Ectodermal cell (in vitro differentiated cells): Measurements from ENCODE around the gene RAB27A.

Experiments
- H3K27ac ChIP-seq: 2 replicates; pipeline ENCODE4 v1.7.0; 2013; ENCODE audit warnings: mild to moderate bottlenecking, low read depth, low read length; ENCODE audit not compliant: insufficient read depth, poor library complexity, severe bottlenecking
- H3K27me3 ChIP-seq: 2 replicates; pipeline ENCODE4 v1.7.0; 2013; ENCODE audit warnings: mild to moderate bottlenecking, low read length; ENCODE audit not compliant: insufficient read depth, control insufficient read depth, poor library complexity, severe bottlenecking
- H3K36me3 ChIP-seq: one replicate; pipeline ENCODE4 v1.7.0; 2013; ENCODE audit warnings: low read length; ENCODE audit not compliant: control insufficient read depth, insufficient read depth
- H3K4me1 ChIP-seq: one replicate; pipeline ENCODE4 v1.7.0; 2013; ENCODE audit warnings: low read length; ENCODE audit not compliant: control insufficient read depth, insufficient read depth
- H3K4me3 ChIP-seq: 2 replicates; pipeline ENCODE4 v1.7.0; 2013; ENCODE audit warnings: low read depth, low read length, control low read depth; ENCODE audit not compliant: insufficient read depth
- H3K9me3 ChIP-seq: 2 replicates; pipeline ENCODE4 v1.7.0; 2013; ENCODE audit warnings: mild to moderate bottlenecking, low read length, moderate library complexity; ENCODE audit not compliant: control insufficient read depth
- WGBS, 2 experiments: methylation state at CpG; one replicate each; pipeline ENCODE4 v1.1.7; 2013; ENCODE audit warnings: missing lambda C conversion rate in 2 of 2; 5-methylcytosine and 5-hydroxymethylcytosine counted together

RAB27A gene

GRCh38 chr15:55267401-55268175 is 22.0 kb downstream of the RAB27A start:
- Histone ChIP-seq H3K4me1 (no peaks in the 10 kb centered on the region), H3K36me3 (no peaks in the 10 kb centered on the region), H3K27ac (no peak overlapping the region), H3K9me3 (no peaks in the 10 kb centered on the region), H3K4me3 (no peak overlapping the region), H3K27me3 (no peaks in the 10 kb centered on the region)
- WGBS, 2 experiments: 92 to 94% methylated on average over 10 of the region's 10 CpGs

GRCh38 chr15:55266547-55266946 is 23.1 kb downstream of the RAB27A start:
- WGBS, 2 experiments: 95% methylated on average over 1 to 2 of the region's 2 CpGs
- H3K36me3 ChIP-seq: no peaks in the 10 kb centered on the region
- H3K9me3 ChIP-seq: no peaks in the 10 kb centered on the region
- no peak overlapping the region for H3K27ac ChIP-seq
- no peaks in the 10 kb centered on the region for H3K27me3 ChIP-seq
- H3K4me3 ChIP-seq: no peak overlapping the region
- no peaks in the 10 kb centered on the region for H3K4me1 ChIP-seq

- WGBS, 2 experiments: 86 to 92% methylated on average over 2 to 3 of the region's 3 CpGs
- H3K4me3 ChIP-seq: no peak overlapping the region
- no peaks in the 10 kb centered on the region for H3K9me3 ChIP-seq
- no peaks in the 10 kb centered on the region for H3K27me3 ChIP-seq
- no peaks in the 10 kb centered on the region for H3K4me1 ChIP-seq
- no peak overlapping the region for H3K27ac ChIP-seq
- no peaks in the 10 kb centered on the region for H3K36me3 ChIP-seq
Measured at GRCh38 chr15:55260562-55261131, 29.0 kb downstream of the RAB27A start.

- H3K27me3 ChIP-seq: no peaks in the 10 kb centered on the region
- H3K27ac ChIP-seq: no peak overlapping the region
- no peaks in the 10 kb centered on the region for H3K4me1 ChIP-seq
- WGBS, 2 experiments: 86 to 96% methylated on average over 5 of the region's 5 CpGs
- H3K4me3 ChIP-seq: no peak overlapping the region
- H3K36me3 ChIP-seq: no peaks in the 10 kb centered on the region
- H3K9me3 ChIP-seq: no peaks in the 10 kb centered on the region
Measured at GRCh38 chr15:55257938-55258337, 31.7 kb downstream of the RAB27A start.

- Histone ChIP-seq H3K9me3 (no peaks in the 10 kb centered on the region), H3K4me3 (no peak overlapping the region), H3K27ac (no peak overlapping the region), H3K4me1 (no peaks in the 10 kb centered on the region), H3K36me3 (no peaks in the 10 kb centered on the region), H3K27me3 (no peaks in the 10 kb centered on the region)
- WGBS, 2 experiments: 95 to 100% methylated on average over 1 of the region's 1 CpG
Measured at GRCh38 chr15:55257012-55257670, 32.5 kb downstream of the RAB27A start.

GRCh38 chr15:55256281-55257011 is 33.2 kb downstream of the RAB27A start:
- Histone ChIP-seq H3K27me3 (no peaks in the 10 kb centered on the region), H3K4me1 (no peaks in the 10 kb centered on the region), H3K27ac (no peak overlapping the region), H3K9me3 (no peaks in the 10 kb centered on the region), H3K36me3 (no peaks in the 10 kb centered on the region), H3K4me3 (no peak overlapping the region)
- 94% methylated on average over 4 of the region's 4 CpGs for WGBS, 2 experiments

GRCh38 chr15:55255714-55256113 is 33.9 kb downstream of the RAB27A start:
- no peaks in the 10 kb centered on the region for H3K9me3 ChIP-seq
- H3K4me3 ChIP-seq: no peak overlapping the region
- WGBS, 2 experiments: 91 to 92% methylated on average over 5 of the region's 5 CpGs
- H3K4me1 ChIP-seq: no peaks in the 10 kb centered on the region
- no peak overlapping the region for H3K27ac ChIP-seq
- H3K27me3 ChIP-seq: no peaks in the 10 kb centered on the region
- no peaks in the 10 kb centered on the region for H3K36me3 ChIP-seq

GRCh38 chr15:55254916-55255679 is 34.5 kb downstream of the RAB27A start:
- H3K4me1 ChIP-seq: no peaks in the 10 kb centered on the region
- no peak overlapping the region for H3K27ac ChIP-seq
- H3K27me3 ChIP-seq: no peaks in the 10 kb centered on the region
- 91 to 95% methylated on average over 3 to 4 of the region's 4 CpGs for WGBS, 2 experiments
- no peak overlapping the region for H3K4me3 ChIP-seq
- no peaks in the 10 kb centered on the region for H3K9me3 ChIP-seq
- H3K36me3 ChIP-seq: no peaks in the 10 kb centered on the region

GRCh38 chr15:55253580-55253979 is 36.0 kb downstream of the RAB27A start:
- no peak overlapping the region for H3K27ac ChIP-seq
- WGBS, 2 experiments: 80 to 85% methylated on average over 2 to 3 of the region's 3 CpGs
- H3K4me1 ChIP-seq: no peaks in the 10 kb centered on the region
- no peaks in the 10 kb centered on the region for H3K9me3 ChIP-seq
- no peaks in the 10 kb centered on the region for H3K27me3 ChIP-seq
- no peak overlapping the region for H3K4me3 ChIP-seq
- no peaks in the 10 kb centered on the region for H3K36me3 ChIP-seq
